ENCODE results near the gene SCYGR3. TPM values are rescaled to one million over a fixed set of nuclear protein-coding genes. Genes with fewer than 3 reads are reported as not detected.

The SCYGR3 gene
- total and polyA plus RNA-seq, 4 donors, result not detected

GRCh38 chr2:227595797-227596196, 18.8 kb downstream of the SCYGR3 start:
- TF ChIP-seq, protein P1, sequence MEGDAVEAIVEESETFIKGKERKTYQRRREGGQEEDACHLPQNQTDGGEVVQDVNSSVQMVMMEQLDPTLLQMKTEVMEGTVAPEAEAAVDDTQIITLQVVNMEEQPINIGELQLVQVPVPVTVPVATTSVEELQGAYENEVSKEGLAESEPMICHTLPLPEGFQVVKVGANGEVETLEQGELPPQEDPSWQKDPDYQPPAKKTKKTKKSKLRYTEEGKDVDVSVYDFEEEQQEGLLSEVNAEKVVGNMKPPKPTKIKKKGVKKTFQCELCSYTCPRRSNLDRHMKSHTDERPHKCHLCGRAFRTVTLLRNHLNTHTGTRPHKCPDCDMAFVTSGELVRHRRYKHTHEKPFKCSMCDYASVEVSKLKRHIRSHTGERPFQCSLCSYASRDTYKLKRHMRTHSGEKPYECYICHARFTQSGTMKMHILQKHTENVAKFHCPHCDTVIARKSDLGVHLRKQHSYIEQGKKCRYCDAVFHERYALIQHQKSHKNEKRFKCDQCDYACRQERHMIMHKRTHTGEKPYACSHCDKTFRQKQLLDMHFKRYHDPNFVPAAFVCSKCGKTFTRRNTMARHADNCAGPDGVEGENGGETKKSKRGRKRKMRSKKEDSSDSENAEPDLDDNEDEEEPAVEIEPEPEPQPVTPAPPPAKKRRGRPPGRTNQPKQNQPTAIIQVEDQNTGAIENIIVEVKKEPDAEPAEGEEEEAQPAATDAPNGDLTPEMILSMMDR (IDR thresholded peaks at IDR 0.05; ENCODE audit: control extremely low read depth, extremely low read depth), result no peak
- Histone ChIP-seq H3K9ac (ENCODE audit: insufficient read depth in 1 of 2, low read length in 2 of 2) (no peak overlapping the region), H3K36me3 (ENCODE audit: control insufficient read depth in 4 of 4, insufficient read depth in 4 of 4, low read length in 4 of 4) (no peaks in the 10 kb centered on the region), H3K4me3 (no peak overlapping the region), H3K27ac (ENCODE audit: low read depth in 1 of 2, low read length in 1 of 2) (no peak overlapping the region), H3K27me3 (ENCODE audit: control insufficient read depth in 3 of 3, insufficient read depth in 3 of 3, low read length in 2 of 3) (no peaks in the 10 kb centered on the region), H3K4me1 (ENCODE audit: control insufficient read depth in 5 of 5, insufficient read depth in 5 of 5, low read length in 5 of 5) (no peaks in the 10 kb centered on the region), H3K9me3 (ENCODE audit: control insufficient read depth in 4 of 4, insufficient read depth in 3 of 4, low read length in 3 of 4) (no peaks in the 10 kb centered on the region)
- ATAC-seq (ENCODE audit: insufficient read depth, low FRiP score) (no peak), DNase-seq (no peak)
- WGBS, 2 donors, result 54 to 65% methylated on average over 4 of the region's 4 CpGs

- no peaks in the 10 kb centered on the region for H3K4me1 ChIP-seq (ENCODE audit: control insufficient read depth in 5 of 5, insufficient read depth in 5 of 5, low read length in 5 of 5)
- no peaks in the 10 kb centered on the region for H3K27me3 ChIP-seq (ENCODE audit: control insufficient read depth in 3 of 3, insufficient read depth in 3 of 3, low read length in 2 of 3)
- no peaks in the 10 kb centered on the region for H3K36me3 ChIP-seq (ENCODE audit: control insufficient read depth in 4 of 4, insufficient read depth in 4 of 4, low read length in 4 of 4)
- TF ChIP-seq, protein P1 (IDR thresholded peaks at IDR 0.05; ENCODE audit: control extremely low read depth, extremely low read depth), result no peak
- ATAC-seq (ENCODE audit: insufficient read depth, low FRiP score) (no peak), DNase-seq (no peak)
- peaks cover 0 to 3% (median 0%) of the 10 kb centered on the region in 4 donors for H3K9me3 ChIP-seq (ENCODE audit: control insufficient read depth in 4 of 4, insufficient read depth in 3 of 4, low read length in 3 of 4)
- no peak overlapping the region for H3K27ac ChIP-seq (ENCODE audit: low read depth in 1 of 2, low read length in 1 of 2)
- WGBS, 2 donors, result 90 to 94% methylated on average over 1 of the region's 1 CpG
- no peak overlapping the region for H3K4me3 ChIP-seq
- H3K9ac ChIP-seq (ENCODE audit: insufficient read depth in 1 of 2, low read length in 2 of 2), result no peak overlapping the region
Measured at GRCh38 chr2:227592694-227593387, 21.8 kb downstream of the SCYGR3 start.

DNA sequence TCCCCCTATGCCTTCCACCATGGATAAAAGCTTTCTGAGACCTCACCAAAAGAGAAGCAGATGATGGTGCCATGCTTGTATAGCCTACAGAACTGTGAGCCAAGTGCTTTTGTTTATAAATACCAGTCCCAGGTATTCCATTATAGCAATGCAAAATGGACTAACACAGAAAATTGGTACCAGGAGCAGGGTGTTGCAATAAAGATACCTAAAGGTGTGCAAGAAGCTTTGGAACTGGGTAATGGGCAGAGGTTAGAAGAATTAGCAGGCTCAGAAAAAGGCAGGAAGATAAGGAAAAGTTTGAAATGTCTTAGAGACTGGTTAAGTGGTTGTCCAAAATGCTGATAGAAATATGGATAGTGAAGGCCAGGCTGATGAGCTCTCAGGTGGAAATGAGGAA, 32.3 kb downstream of the SCYGR3 start:
- H3K4me1 ChIP-seq (ENCODE audit: control insufficient read depth in 5 of 5, insufficient read depth in 5 of 5, low read length in 5 of 5), result no peaks in the 10 kb centered on the region
- no peak overlapping the region for H3K4me3 ChIP-seq
- no peaks in the 10 kb centered on the region for H3K36me3 ChIP-seq (ENCODE audit: control insufficient read depth in 4 of 4, insufficient read depth in 4 of 4, low read length in 4 of 4)
- no peaks in the 10 kb centered on the region for H3K27me3 ChIP-seq (ENCODE audit: control insufficient read depth in 3 of 3, insufficient read depth in 3 of 3, low read length in 2 of 3)
- H3K9ac ChIP-seq (ENCODE audit: insufficient read depth in 1 of 2, low read length in 2 of 2), result no peak overlapping the region
- ATAC-seq (ENCODE audit: insufficient read depth, low FRiP score) (no peak), DNase-seq (no peak)
- peaks cover 0 to 10% (median 2%) of the 10 kb centered on the region in 4 donors for H3K9me3 ChIP-seq (ENCODE audit: control insufficient read depth in 4 of 4, insufficient read depth in 3 of 4, low read length in 3 of 4)
- TF ChIP-seq, protein P1 (IDR thresholded peaks at IDR 0.05; ENCODE audit: control extremely low read depth, extremely low read depth), result no peak
- no peak overlapping the region for H3K27ac ChIP-seq (ENCODE audit: low read depth in 1 of 2, low read length in 1 of 2)

GRCh38 chr2:227579791-227580190, 34.8 kb downstream of the SCYGR3 start:
- ATAC-seq (ENCODE audit: insufficient read depth, low FRiP score) (no peak), DNase-seq (no peak)
- no peaks in the 10 kb centered on the region for H3K4me1 ChIP-seq (ENCODE audit: control insufficient read depth in 5 of 5, insufficient read depth in 5 of 5, low read length in 5 of 5)
- no peaks in the 10 kb centered on the region for H3K27me3 ChIP-seq (ENCODE audit: control insufficient read depth in 3 of 3, insufficient read depth in 3 of 3, low read length in 2 of 3)
- no peak overlapping the region for H3K4me3 ChIP-seq
- H3K27ac ChIP-seq (ENCODE audit: low read depth in 1 of 2, low read length in 1 of 2), result no peak overlapping the region
- H3K9ac ChIP-seq (ENCODE audit: insufficient read depth in 1 of 2, low read length in 2 of 2), result no peak overlapping the region
- WGBS, 2 donors, result 61 to 100% methylated on average over 1 of the region's 1 CpG
- TF ChIP-seq, protein P1 (IDR thresholded peaks at IDR 0.05; ENCODE audit: control extremely low read depth, extremely low read depth), result no peak
- no peaks in the 10 kb centered on the region for H3K36me3 ChIP-seq (ENCODE audit: control insufficient read depth in 4 of 4, insufficient read depth in 4 of 4, low read length in 4 of 4)
- peaks cover 0 to 10% (median 2%) of the 10 kb centered on the region in 4 donors for H3K9me3 ChIP-seq (ENCODE audit: control insufficient read depth in 4 of 4, insufficient read depth in 3 of 4, low read length in 3 of 4)
